Stimulated activated CD8-positive, alpha-beta memory T cell treated with anti-CD3 and anti-CD28 coated beads, Interleukin-12 subunit alpha, Interleukin-12 subunit beta, amount 100 ng/mL, for 1 hour (primary cell): ENCODE data around the gene CDC42BPA.
"Not testable (repeated sequence)": the region's sequence is repeated elsewhere in the genome, so short reads cannot be mapped to it uniquely, and the experiment has no call there.

Experiments used
- DNase-seq: peaks from one replicate; pipeline ENCODE4 v3.0.0-alpha.2; 2020; ENCODE audit warnings: low read depth

The CDC42BPA gene

GRCh38 chr1:227066999-227067398 lies 251.3 kb downstream of the CDC42BPA start:
- no peak for DNase-seq

- no peak for DNase-seq
Observed at GRCh38 chr1:227065311-227065710, 253.0 kb downstream of the CDC42BPA start.

GRCh38 chr1:227062306-227062705 lies 256.0 kb downstream of the CDC42BPA start:
- no peak for DNase-seq

GRCh38 chr1:227059076-227059475 lies 259.2 kb downstream of the CDC42BPA start:
- no peak for DNase-seq

- no peak for DNase-seq
Observed at GRCh38 chr1:227058321-227058751, 260.0 kb downstream of the CDC42BPA start.

GRCh38 chr1:227049253-227049652 lies 269.0 kb downstream of the CDC42BPA start:
- DNase-seq, result no peak

- DNase-seq, result no peak
Observed at GRCh38 chr1:227043755-227044154, 274.5 kb downstream of the CDC42BPA start.

- DNase-seq, result no peak
Observed at GRCh38 chr1:227042292-227042691, 276.0 kb downstream of the CDC42BPA start.

DNA sequence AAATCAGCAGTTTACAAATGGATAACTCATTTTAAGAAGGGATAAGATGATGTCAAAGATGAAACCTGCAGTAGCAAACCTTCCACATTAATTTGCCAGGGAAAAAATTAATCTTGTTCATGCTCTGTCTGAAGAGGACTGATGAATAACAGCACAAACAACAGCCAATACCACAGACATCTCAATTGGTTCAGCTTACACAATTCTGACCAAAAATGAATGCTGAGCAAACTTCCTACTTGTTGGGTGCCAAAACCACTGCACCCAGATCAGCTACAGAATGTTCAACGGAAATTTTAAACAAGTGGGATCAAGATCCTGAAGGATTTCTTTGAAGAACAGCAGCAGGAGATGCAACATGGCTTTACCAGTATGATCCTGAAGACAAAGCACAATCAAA lies 279.9 kb downstream of the CDC42BPA start:
- no peak for DNase-seq

DNA sequence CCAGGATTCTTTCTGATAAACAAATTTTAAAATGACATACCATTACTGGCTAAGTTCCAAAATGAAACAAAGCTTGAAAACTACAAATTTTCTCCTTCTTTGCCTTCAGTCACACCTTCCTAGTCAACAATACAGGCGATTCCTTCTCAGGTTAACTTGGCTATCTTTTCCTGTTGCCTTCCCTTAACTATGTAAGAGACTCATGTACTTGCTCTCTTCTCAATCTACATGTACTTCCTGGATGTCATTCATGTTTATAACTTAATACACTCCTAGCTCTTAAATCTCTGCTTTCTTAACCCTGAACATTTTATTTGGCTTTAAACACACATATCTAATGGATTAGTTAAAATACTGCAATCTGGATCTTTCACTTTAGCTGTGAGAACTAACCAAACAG lies 281.2 kb downstream of the CDC42BPA start:
- DNase-seq, result no peak

GRCh38 chr1:227035316-227035715 lies 283.0 kb downstream of the CDC42BPA start:
- DNase-seq, result no peak

- DNase-seq, result no peak
Observed at GRCh38 chr1:227033880-227034279, 284.4 kb downstream of the CDC42BPA start.

GRCh38 chr1:227032396-227032795 lies 285.9 kb downstream of the CDC42BPA start:
- DNase-seq, result no peak

- DNase-seq, result no peak
Observed at GRCh38 chr1:227016990-227017389, 301.3 kb downstream of the CDC42BPA start.

- no peak for DNase-seq
Observed at GRCh38 chr1:227010645-227011044, 307.6 kb downstream of the CDC42BPA start.

GRCh38 chr1:227009937-227010336 lies 308.4 kb downstream of the CDC42BPA start:
- DNase-seq, result no peak

- DNase-seq, result no peak
Observed at GRCh38 chr1:227006226-227006796, 312.0 kb downstream of the CDC42BPA start.

DNA sequence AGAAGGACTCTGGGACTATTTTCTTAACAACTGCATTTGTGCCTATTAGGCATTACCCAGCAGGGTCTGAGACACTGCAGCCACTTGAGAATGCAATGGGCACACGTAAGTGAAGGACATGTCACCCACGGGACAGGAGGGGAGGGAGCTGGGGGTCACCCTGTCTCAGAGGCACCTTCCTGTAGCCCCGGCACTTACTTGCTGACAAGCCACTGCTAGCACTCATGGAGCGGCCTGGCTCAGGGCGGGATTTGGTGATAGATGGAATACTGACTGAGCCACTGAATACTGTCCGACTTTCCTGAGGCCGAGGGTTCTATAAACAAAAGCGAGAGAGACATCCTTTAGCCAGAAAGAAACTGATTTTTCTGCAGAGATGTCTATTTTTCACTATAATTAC lies 313.5 kb downstream of the CDC42BPA start:
- DNase-seq, result no peak

GRCh38 chr1:227003165-227003564 lies 315.1 kb downstream of the CDC42BPA start:
- DNase-seq, result no peak

GRCh38 chr1:227002531-227003049 lies 315.7 kb downstream of the CDC42BPA start:
- no peak for DNase-seq

- not testable (repeated sequence) for DNase-seq
Observed at GRCh38 chr1:226999579-226999978, 318.7 kb downstream of the CDC42BPA start.

- DNase-seq, result no peak
Observed at GRCh38 chr1:226995365-226996332, 322.6 kb downstream of the CDC42BPA start.
